Liver (tissue), 9 donors: ENCODE data around the gene CLDN14. TPM values are rescaled to one million over a fixed set of nuclear protein-coding genes. Genes with fewer than 3 reads are reported as not detected.

Source experiments
- DNase-seq: peaks from one replicate; pipeline ENCODE4 v3.0.0-alpha.2; 2017; ENCODE audit warnings: low spot score
- H3K27ac ChIP-seq, 2 donors: one replicate each; pipeline ENCODE4 v1.7.0; 2013; ENCODE audit warnings: inconsistent platforms in 2 of 2, low read length in 2 of 2, control low read depth in 1 of 2, low read depth in 1 of 2, mild to moderate bottlenecking in 1 of 2
- H3K27me3 ChIP-seq, 4 donors: one replicate each; pipeline versions ENCODE4 v1.6.1 to v1.7.0; 2013; ENCODE audit warnings: low read length in 3 of 4, inconsistent platforms in 1 of 4, mild to moderate bottlenecking in 1 of 4, moderate library complexity in 1 of 4; ENCODE audit not compliant: control insufficient read depth in 4 of 4, insufficient read depth in 4 of 4
- H3K36me3 ChIP-seq, 4 donors: one replicate each; pipeline versions ENCODE4 v1.6.1 to v1.7.0; 2013; ENCODE audit warnings: low read length in 3 of 4, mild to moderate bottlenecking in 3 of 4, low read depth in 1 of 4, moderate library complexity in 1 of 4; ENCODE audit not compliant: control insufficient read depth in 4 of 4, insufficient read depth in 3 of 4
- H3K4me1 ChIP-seq, 4 donors: one replicate each; pipeline versions ENCODE4 v1.6.1 to v1.7.0; 2013; ENCODE audit warnings: low read length in 3 of 4, mild to moderate bottlenecking in 3 of 4, moderate library complexity in 1 of 4; ENCODE audit not compliant: control insufficient read depth in 4 of 4, insufficient read depth in 4 of 4
- H3K4me3 ChIP-seq, 3 donors: one replicate each; pipeline versions ENCODE4 v1.6.1 to v1.7.0; 2013; ENCODE audit warnings: low read length in 3 of 3, control low read depth in 1 of 3, low read depth in 1 of 3, mild to moderate bottlenecking in 1 of 3
- H3K9ac ChIP-seq, 2 donors: one replicate each; pipeline ENCODE4 v1.7.0; 2013; ENCODE audit warnings: low read length in 2 of 2, mild to moderate bottlenecking in 2 of 2, moderate library complexity in 2 of 2, control low read depth in 1 of 2, low read depth in 1 of 2
- H3K9me3 ChIP-seq, 4 donors: one replicate each; pipeline versions ENCODE4 v1.6.1 to v1.7.0; 2013; ENCODE audit warnings: low read length in 3 of 4; ENCODE audit not compliant: control insufficient read depth in 4 of 4
- ATF3 ChIP-seq: IDR thresholded peaks from 2 replicates; pipeline ENCODE4 v1.6.1; 2016; ENCODE audit warnings: antibody characterized with exemption
- CTCF ChIP-seq: fragments of 150-350 bp; IDR thresholded peaks from 2 replicates; pipeline ENCODE4 v1.5.1; 2017; ENCODE audit warnings: improper control_type of control experiment, low read depth, low read length; ENCODE audit not compliant: missing input control
- EGR1 ChIP-seq, 2 donors: IDR thresholded peaks; 2 replicates each; pipeline ENCODE4 v1.6.1; 2016 to 2018; ENCODE audit warnings: antibody characterized with exemption in 2 of 2, low read depth in 2 of 2
- FOXA1 ChIP-seq: IDR thresholded peaks from 2 replicates; pipeline ENCODE4 v1.6.1; 2016; ENCODE audit warnings: antibody characterized with exemption
- FOXA2 ChIP-seq: IDR thresholded peaks from 2 replicates; pipeline ENCODE4 v1.6.1; 2016; ENCODE audit warnings: antibody characterized with exemption
- GABPA ChIP-seq, 2 donors: IDR thresholded peaks in 1 of 2; conservative IDR thresholded peaks in 1 of 2; 2 replicates each; pipeline ENCODE4 v1.6.1; 2016; ENCODE audit warnings: antibody characterized with exemption in 2 of 2, mild to moderate bottlenecking in 1 of 2, moderate library complexity in 1 of 2
- HNF4A ChIP-seq, 2 donors: conservative IDR thresholded peaks; 2 replicates each; pipeline ENCODE4 v1.6.1; 2016; ENCODE audit warnings: antibody characterized with exemption in 2 of 2, mild to moderate bottlenecking in 2 of 2
- HNF4G ChIP-seq: IDR thresholded peaks from 2 replicates; pipeline ENCODE4 v1.6.1; 2016; ENCODE audit warnings: antibody characterized with exemption
- JUND ChIP-seq, 2 donors: IDR thresholded peaks; 2 replicates each; pipeline ENCODE4 v1.6.1; 2016; ENCODE audit warnings: antibody characterized with exemption in 2 of 2
- MAX ChIP-seq: IDR thresholded peaks from 2 replicates; pipeline ENCODE4 v1.6.1; 2016; ENCODE audit warnings: antibody characterized with exemption
- NR2F2 ChIP-seq: IDR thresholded peaks from 2 replicates; pipeline ENCODE4 v1.6.1; 2016; ENCODE audit warnings: antibody characterized with exemption
- RAD21 ChIP-seq, 2 donors: IDR thresholded peaks; 2 replicates each; pipeline ENCODE4 v1.6.1; 2016; ENCODE audit warnings: antibody characterized with exemption in 2 of 2, mild to moderate bottlenecking in 2 of 2
- REST ChIP-seq: IDR thresholded peaks from 2 replicates; pipeline ENCODE4 v1.6.1; 2016; ENCODE audit warnings: antibody characterized with exemption, mild to moderate bottlenecking
- RXRA ChIP-seq, 2 donors: IDR thresholded peaks; 2 replicates each; pipeline ENCODE4 v1.6.1; 2017 to 2018; ENCODE audit warnings: antibody characterized with exemption in 2 of 2, mild to moderate bottlenecking in 1 of 2
- SP1 ChIP-seq: IDR thresholded peaks from 2 replicates; pipeline ENCODE4 v1.6.1; 2018; ENCODE audit warnings: antibody characterized with exemption, mild to moderate bottlenecking
- TAF1 ChIP-seq: conservative IDR thresholded peaks from 2 replicates; pipeline ENCODE4 v1.6.1; 2016; ENCODE audit warnings: antibody characterized with exemption, mild to moderate bottlenecking
- YY1 ChIP-seq: IDR thresholded peaks from 2 replicates; pipeline ENCODE4 v1.6.1; 2016; ENCODE audit warnings: antibody characterized with exemption, mild to moderate bottlenecking
- ZBTB33 ChIP-seq: IDR thresholded peaks from 2 replicates; pipeline ENCODE4 v1.6.1; 2016; ENCODE audit warnings: antibody characterized with exemption
- WGBS: extraction: QIAGEN DNeasy Blood & Tissue Kit; methylation state at CpG from one replicate; pipeline ENCODE4 v1.1.7; 2013; 5-methylcytosine and 5-hydroxymethylcytosine counted together
- polyA plus RNA-seq, 2 donors: library from polyadenylated mRNA; stranded (reverse) in 1 of 2; unstranded in 1 of 2; fragments of 200-250 nt in 1 of 2; fragments of >200 nt in 1 of 2; fragmentation: Nextera tagmentation in 1 of 2; extraction: Ambion mirVana in 1 of 2; gene quantifications; one replicate each; pipeline versions ENCODE4 v1.2.1 to v1.2.3, GENCODE V29; 2013 to 2015
- total RNA-seq, 2 donors: library from RNA; depleted of rRNA; stranded (reverse); fragments of >200 nt; gene quantifications; one replicate each; pipeline ENCODE4 v1.2.3, GENCODE V29; 2014
- donor health status: healthy.
- donor health status: healthy.
- donor health status: healthy.
- donor health status: healthy.
- donor health status: healthy.

Gene CLDN14
- total and polyA plus RNA-seq, 4 donors: 6.3 to 19.4 (median 13.4) TPM

- 94% methylated on average over 8 of the region's 8 CpGs for WGBS
- Histone ChIP-seq H3K36me3 (no peaks in the 10 kb centered on the region), H3K4me1 (peaks cover 0 to 11% (median 7%) of the 10 kb centered on the region in 4 donors), H3K27ac (no peak overlapping the region), H3K9ac (no peak overlapping the region), H3K27me3 (no peaks in the 10 kb centered on the region), H3K9me3 (no peaks in the 10 kb centered on the region), H3K4me3 (no peak overlapping the region)
- TF ChIP-seq GABPA (IDR thresholded peaks at IDR 0.05 in 1 of 2, conservative IDR thresholded peaks at IDR 0.05 in 1 of 2): no peak
- no peak for TF ChIP-seq TAF1
- TF ChIP-seq JUND (IDR thresholded peaks at IDR 0.05): no peak
- TF ChIP-seq HNF4G: no peak
- no peak for TF ChIP-seq FOXA2
- TF ChIP-seq YY1: no peak
- no peak for TF ChIP-seq RAD21 (IDR thresholded peaks at IDR 0.05)
- no peak for TF ChIP-seq FOXA1
- no peak for TF ChIP-seq RXRA (IDR thresholded peaks at IDR 0.05)
- TF ChIP-seq SP1: no peak
- no peak for TF ChIP-seq ZBTB33
- TF ChIP-seq CTCF: no peak
- no peak for TF ChIP-seq REST
- no peak for TF ChIP-seq ATF3
- no peak for TF ChIP-seq EGR1 (IDR thresholded peaks at IDR 0.05; ENCODE audit: low read depth in 2 of 2)
- no peak for TF ChIP-seq NR2F2
- TF ChIP-seq HNF4A (conservative IDR thresholded peaks at IDR 0.05): no peak
- no peak for TF ChIP-seq MAX
- DNase-seq: no peak
Measured at GRCh38 chr21:36494557-36494956, 14.6 kb upstream of the CLDN14 start.
